ENCODE data around the gene FNDC3B.

The FNDC3B gene

DNA sequence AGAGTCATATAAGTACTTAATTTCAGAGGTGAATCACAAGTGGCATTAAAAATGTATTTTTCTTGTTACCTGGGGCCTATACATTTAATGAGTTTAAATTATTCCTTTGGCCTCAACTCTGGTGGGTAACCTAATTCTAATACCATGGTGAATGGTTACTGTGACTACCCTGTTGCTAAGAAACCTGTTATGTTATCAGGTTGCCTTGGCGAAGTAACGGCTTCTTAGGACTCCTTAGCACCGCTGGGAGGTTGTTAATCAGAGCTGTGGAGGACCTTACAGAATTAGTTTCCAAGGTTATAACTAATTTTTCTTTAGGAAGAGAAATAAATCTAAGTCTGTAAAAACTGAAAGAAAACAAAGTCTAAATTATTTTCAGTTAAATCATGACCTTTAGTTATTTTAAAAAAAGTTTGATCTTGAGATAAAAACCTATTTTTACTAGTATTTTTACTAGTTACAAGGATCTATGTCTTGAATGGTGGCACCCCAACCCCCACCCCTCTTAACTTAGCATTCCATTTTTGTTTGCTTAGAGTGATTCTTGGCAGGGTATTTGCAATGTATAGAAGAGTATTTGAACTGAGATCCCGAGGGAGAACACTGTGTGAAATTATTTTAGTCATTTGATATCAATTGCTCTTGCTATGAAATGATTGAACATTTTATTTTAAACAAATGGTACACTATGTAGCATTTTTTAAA is 155.5 kb downstream of the FNDC3B start:
- no peak for TF ChIP-seq POLR2A (IDR thresholded peaks at IDR 0.05; ENCODE audit: low read depth, low read length)
- FAIRE-seq, result no peak
- DNase-seq (ENCODE audit: insufficient read length, low spot score), result no peak

DNA sequence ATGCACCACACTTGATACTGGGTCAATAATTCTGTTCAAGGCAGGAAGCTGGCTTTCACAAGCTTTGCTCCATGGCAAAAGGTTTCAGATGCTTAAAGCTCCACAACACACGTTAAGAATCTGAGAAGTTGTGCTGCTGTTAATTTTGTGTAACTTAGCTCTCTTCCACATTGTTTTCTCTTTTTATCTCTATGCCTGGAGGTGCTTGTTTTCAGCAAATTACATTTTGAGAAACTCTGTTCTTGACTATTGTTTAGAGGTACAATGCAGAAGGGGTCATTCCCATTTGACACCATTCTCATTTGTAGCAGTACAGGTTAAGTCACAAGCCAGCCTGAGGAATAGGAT is 156.0 kb downstream of the FNDC3B start:
- DNase-seq (ENCODE audit: insufficient read length, low spot score) (no peak), FAIRE-seq (no peak)
- TF ChIP-seq POLR2A (IDR thresholded peaks at IDR 0.05; ENCODE audit: low read depth, low read length), result no peak

DNA sequence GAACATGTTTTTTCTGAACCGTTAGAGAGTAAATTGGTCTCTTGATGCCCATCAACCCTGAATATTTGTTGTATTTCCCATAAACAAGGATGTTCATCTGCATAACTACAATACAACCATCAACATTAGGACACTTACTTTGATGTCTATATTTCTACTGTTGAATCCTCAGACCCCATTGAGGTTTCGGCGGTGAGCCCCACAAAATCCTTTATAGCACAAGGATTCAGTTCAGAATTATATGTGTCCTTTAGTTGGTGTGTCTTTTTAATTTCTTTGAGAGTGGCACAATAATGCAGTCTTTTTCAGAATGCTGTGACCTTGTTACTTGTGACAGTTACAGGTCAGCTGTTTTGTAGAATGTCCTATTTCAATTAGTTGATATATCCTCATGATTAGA is 158.0 kb downstream of the FNDC3B start:
- no peak for TF ChIP-seq POLR2A (IDR thresholded peaks at IDR 0.05; ENCODE audit: low read depth, low read length)
- DNase-seq (ENCODE audit: insufficient read length, low spot score), result no peak
- peak; percentile 6 for FAIRE-seq

DNA sequence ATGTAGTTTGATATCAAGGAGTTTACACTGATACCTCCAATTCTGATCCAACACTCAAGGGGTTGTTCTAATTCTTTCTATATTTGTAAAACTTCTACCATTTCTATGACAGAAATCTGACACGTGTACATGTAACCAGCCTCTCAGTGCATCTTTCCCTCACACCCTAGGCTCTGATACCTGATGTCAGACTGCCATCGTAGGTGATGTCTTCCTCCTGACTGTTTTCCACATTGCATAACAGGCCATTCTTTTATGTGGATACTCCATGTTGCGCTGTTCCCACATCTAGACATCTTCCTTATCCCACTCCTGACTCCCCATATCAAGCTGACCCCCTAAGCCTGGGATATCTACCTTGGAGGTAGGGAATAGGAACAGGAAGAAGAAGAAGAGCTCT is 159.1 kb downstream of the FNDC3B start:
- no peak for TF ChIP-seq POLR2A (IDR thresholded peaks at IDR 0.05; ENCODE audit: low read depth, low read length)
- DNase-seq (ENCODE audit: insufficient read length, low spot score) (no peak), FAIRE-seq (no peak)

DNA sequence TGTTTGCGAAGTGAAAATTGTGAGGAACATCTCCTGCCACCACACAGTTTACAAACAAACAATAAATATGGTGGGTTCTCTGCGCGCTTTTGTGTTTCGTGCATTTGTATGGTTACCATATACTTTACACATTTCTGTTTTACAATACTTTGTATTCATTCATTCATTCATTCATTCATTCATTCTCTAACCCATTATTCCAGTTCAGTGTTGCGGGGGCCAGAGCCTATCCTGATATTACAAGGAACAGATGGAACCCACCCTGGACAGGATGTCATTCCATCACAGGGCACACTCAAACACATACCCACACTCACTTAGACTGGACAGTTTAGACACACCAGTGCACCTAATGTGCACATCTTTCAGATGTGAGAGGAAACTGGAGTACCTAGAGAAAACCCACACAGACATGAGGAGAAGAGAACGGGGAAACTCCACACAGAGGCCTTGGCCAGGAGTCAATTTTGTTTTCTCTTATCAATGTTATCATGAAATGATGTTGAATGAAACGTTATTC is 160.5 kb downstream of the FNDC3B start:
- DNase-seq (ENCODE audit: insufficient read length, low spot score) (no peak), FAIRE-seq (no peak)
- TF ChIP-seq POLR2A (IDR thresholded peaks at IDR 0.05; ENCODE audit: low read depth, low read length), result no peak

DNA sequence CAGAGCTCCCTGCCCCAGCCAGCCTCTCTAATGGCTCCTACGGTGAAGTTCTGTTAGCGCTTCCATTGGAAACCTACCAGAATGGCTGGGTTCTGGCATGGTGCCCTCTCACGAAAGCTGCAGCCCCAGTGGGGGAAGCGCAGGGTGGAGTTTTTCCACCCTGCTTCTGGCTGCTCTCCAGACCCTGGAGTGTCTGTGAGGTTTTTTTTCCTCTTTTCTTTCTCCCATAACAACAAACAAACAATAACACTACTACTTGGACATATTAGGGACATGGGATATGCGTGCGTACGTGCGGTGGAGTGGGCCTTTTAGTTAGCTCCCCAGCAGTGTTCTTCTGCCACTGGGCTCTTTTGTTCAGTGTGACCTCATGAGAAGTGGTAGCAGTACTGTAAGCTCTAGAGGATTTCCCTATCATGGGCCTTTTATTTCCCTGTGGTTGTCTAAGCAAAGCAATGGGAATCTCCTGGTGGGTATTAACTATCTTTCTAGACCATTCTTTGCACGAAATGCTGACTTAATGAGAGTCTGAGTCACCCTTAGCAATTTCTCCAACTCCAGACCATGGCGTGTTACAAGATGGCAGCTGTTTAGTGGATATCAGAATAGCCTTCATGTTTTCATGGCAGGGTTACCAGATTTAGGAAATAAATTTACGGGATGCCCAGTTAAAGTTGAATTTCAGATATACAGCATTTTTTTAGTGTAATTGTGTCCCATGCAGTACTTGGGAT is 161.9 kb downstream of the FNDC3B start:
- DNase-seq (ENCODE audit: insufficient read length, low spot score) (no peak), FAIRE-seq (no peak)
- no peak for TF ChIP-seq POLR2A (IDR thresholded peaks at IDR 0.05; ENCODE audit: low read depth, low read length)

DNA sequence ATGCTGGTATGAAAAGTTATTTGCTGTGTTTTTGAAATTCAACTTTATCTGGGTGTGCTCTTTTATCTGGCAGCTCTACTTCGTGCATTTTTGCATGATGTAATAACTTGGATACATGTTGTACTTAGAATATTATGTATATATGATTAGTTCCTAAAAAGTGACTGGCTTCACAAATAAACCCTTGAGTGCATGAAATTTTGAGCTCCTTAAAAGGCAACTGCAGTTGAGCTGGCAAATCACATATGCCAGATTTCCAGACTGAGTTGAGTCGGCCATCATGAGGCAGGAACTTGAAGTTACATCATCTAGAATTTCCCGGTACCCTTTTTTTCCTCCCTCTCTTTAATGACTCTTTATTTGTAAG is 162.5 kb downstream of the FNDC3B start:
- TF ChIP-seq POLR2A (IDR thresholded peaks at IDR 0.05; ENCODE audit: low read depth, low read length), result no peak
- DNase-seq (ENCODE audit: insufficient read length, low spot score), result no peak
- FAIRE-seq, result no peak

DNA sequence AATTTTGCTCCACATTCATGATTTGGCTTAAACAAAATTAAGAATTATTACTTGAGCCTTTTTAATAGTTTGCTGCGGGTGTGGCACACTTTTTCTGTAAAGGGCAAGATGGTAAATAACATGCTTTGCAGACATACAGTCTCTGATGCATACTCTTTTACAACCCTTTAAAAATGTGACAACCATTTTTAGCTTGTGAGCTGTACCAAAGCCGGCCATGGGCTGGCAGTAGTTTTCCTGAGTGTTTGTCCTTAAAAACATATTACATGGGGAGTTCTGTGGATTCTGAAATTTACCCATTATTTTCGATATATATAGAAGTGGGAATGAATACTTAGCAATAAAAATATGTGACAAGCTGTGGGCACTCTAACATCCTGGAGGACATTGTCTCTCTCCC is 163.4 kb downstream of the FNDC3B start:
- FAIRE-seq (peak; percentile 41), DNase-seq (ENCODE audit: insufficient read length, low spot score) (no peak)
- TF ChIP-seq POLR2A (IDR thresholded peaks at IDR 0.05; ENCODE audit: low read depth, low read length), result no peak

DNA sequence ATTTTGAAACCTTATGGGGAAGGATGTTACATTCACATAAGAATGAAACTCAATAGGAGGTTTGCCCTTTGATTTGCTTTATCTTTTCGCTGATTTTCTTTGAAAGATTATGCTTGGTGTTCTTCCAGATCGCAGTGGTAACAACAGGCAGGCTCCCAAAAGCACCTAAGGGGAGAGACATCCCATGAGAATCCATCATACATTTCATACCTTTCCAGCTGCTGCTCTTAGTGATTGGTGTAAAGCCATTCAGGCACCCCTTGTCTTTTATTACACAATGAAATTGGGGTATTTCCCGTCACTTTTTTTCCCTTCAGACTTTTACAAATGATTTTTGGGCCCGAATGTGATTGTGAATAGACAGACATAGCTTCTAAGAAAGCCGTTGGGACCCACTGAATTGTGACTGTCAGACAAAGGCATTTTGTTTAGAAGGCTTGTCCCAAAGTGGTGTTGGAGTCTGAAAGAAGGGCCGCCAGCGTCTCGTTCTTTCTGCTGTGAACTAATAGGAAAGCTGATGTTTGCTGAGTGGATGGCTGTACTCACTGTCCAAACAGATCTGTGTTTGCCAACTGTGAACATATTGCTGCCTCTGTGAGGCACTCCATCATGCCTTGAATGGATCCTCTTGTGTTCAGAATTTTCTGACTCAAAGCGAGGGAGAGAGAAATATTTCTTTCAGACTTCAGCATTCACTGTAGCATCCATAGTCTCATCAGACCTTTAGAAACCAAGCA is 164.3 kb downstream of the FNDC3B start:
- no peak for FAIRE-seq
- TF ChIP-seq POLR2A (IDR thresholded peaks at IDR 0.05; ENCODE audit: low read depth, low read length), result no peak

DNA sequence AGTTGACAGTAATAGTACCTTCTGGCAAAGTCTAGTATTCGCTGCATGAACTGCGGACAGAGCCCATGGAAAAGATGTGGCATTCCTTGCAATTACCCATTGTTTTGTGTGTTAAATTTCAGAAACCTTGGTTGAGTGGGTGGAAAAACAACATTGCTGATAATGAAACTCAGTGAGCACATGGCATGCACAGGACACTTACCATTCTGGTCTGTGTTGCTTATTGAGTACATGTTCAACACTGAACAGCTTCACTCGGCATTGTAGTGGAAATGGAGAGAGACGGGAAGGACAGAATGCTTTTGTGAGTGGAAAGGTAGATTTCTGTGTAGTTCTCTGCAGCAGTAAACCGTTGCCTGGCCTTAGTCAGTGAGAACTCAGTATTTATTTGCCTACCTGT is 165.3 kb downstream of the FNDC3B start:
- TF ChIP-seq POLR2A (IDR thresholded peaks at IDR 0.05; ENCODE audit: low read depth, low read length), result no peak
- FAIRE-seq (no peak), DNase-seq (ENCODE audit: insufficient read length, low spot score) (no peak)

More for the DNA sequence above, 164.3 kb downstream of the FNDC3B start:
- no peak for DNase-seq (ENCODE audit: insufficient read length, low spot score)

DNA sequence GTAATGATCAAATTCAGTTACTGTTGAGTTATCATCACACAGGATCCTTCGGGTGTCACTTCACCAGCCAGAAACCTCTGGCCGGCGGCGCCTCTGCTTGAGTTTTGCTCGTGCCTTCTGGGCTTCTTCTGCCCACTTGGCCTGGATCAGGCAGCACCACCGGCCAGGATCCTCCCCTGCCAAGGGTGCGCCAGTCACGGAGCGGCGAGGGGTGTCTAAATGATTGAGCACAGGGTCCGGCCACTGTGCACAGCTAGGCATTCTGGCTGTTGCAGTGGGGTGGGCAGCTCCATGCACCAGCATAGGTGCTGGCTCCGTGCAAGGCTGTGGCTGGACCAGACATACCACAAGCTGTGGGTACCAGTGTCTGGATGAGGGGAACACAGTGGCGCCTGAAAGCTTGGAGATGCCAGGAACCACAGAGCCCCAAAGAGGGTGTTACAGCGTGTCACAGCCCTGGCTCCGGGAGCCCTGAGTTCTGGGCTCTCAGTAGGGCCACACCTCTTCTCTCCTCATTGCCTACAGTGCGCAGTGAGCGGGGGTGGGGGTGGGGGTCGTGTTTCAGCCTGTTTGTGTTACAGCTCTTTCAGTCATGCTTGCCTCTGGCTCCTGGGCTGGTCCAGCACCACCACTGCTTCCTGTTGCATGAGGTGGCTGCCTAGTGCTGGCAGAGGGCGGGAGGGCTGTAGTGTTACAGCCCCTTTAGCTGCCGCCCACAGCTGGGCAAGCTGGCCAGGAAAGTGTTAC is 169.4 kb downstream of the FNDC3B start:
- no peak for FAIRE-seq
- TF ChIP-seq POLR2A (IDR thresholded peaks at IDR 0.05; ENCODE audit: low read depth, low read length), result no peak
- no peak for DNase-seq (ENCODE audit: insufficient read length, low spot score)

DNA sequence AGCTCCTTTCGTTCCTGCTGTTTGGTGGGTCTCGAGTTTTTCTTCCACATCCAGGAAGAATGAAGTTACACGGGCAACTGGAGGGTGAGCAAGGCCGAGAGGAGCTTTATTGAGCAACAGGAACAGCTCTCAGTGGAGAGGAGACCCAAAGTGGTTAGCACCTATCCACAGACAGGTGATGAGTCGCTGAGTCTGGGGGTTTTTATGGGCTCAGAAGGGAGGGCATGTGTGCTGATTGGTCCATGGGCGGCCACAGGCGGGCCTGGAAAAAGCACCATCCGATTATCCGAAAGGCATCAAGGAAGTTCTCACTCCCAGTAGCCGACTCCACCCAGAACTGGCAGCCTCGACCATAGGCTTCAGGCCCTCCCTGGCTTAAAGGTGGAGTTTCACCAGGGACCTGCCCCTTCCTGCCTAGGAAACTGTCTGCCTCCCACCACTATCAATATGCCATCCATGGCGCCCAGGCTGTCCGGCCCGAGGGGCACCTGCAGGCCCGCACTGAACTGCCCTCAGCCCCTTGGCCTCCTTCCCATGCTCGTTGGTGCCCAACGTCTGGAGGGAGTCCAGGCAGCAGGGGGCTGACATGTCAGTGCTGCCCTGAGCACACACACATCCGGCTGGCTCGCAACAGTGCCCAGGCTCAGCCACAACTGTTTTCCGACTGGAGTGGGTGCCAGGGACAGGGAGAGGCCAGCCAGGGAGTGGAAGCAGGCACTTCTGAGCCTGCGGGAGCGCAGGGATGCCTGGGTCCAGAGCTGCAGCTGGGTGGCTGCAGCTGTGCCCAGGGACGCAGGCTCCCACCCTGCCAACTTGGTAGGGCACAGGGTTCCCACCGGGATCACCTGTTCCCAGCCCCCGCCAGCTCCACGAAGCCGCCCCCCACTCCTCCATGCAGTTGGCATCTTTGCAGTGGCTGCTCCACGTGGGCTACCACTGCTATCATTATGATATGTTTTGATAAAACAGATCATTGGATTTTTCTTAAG is 170.2 kb downstream of the FNDC3B start:
- TF ChIP-seq POLR2A (IDR thresholded peaks at IDR 0.05; ENCODE audit: low read depth, low read length), result no peak
- no peak for FAIRE-seq
- DNase-seq (ENCODE audit: insufficient read length, low spot score), result no peak

DNA sequence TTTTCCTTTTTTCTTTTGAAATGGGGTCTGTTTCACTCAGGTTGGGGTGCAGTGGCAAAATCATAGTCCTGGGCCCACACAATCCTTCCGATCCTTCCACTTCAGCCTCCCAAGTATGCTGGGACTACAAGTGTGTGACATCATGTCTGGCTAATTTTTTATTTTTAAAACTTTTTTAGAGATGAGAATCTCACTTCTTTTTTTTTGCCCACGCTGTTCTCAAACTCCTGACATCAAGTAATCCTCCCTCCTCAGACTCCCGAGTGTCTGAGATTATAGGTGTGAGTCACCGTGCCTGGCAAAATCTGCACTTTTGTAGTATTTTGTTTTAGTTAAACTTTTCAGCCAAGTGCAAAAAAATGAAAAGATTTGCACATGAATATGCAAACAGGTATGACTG is 171.0 kb downstream of the FNDC3B start:
- FAIRE-seq (peak; percentile 50), DNase-seq (ENCODE audit: insufficient read length, low spot score) (no peak)
- TF ChIP-seq POLR2A (IDR thresholded peaks at IDR 0.05; ENCODE audit: low read depth, low read length), result no peak

Measured in H54 (cell line).